DND-41 (cell line): ENCODE results near the gene MOV10L1.

ENCODE experiments used
- ATAC-seq: fragments of 200-7000 bp; cut with Tn5 transposase; 3 replicates; pipeline ENCODE4 v1.9.1; 2021; ENCODE audit warnings: low read depth; ENCODE audit not compliant: insufficient read depth
- DNase-seq: peaks from one replicate; pipeline ENCODE4 v3.0.0-alpha.2; 2020
- H2AFZ ChIP-seq: 2 replicates; pipeline ENCODE4 v1.6.0; 2012; ENCODE audit warnings: low read depth, low read length
- H3K27ac ChIP-seq: 2 replicates; pipeline ENCODE4 v1.5.1; 2012; ENCODE audit warnings: low read length, inconsistent platforms
- H3K27me3 ChIP-seq: fragments of 200-600 bp; sonication (generic); 2 replicates; pipeline ENCODE4 v1.6.0; 2012; ENCODE audit warnings: low read length, mild to moderate bottlenecking, inconsistent platforms; ENCODE audit not compliant: insufficient read depth, poor library complexity
- H3K36me3 ChIP-seq: 2 replicates; pipeline ENCODE4 v1.5.1; 2012; ENCODE audit warnings: low read length, inconsistent platforms; ENCODE audit not compliant: insufficient read depth
- H3K4me1 ChIP-seq: 2 replicates; pipeline ENCODE4 v1.5.1; 2012; ENCODE audit warnings: mild to moderate bottlenecking, low read length; ENCODE audit not compliant: insufficient read depth
- H3K4me2 ChIP-seq: 2 replicates; pipeline ENCODE4 v1.6.0; 2012; ENCODE audit warnings: mild to moderate bottlenecking, moderate library complexity, low read length, inconsistent platforms; ENCODE audit not compliant: insufficient read depth
- H3K4me3 ChIP-seq, 2 experiments: fragments of 200-600 bp in 1 of 2; shearing (Covaris generic) in 1 of 2; 2 replicates each; pipeline ENCODE4 v1.5.1; 2012 to 2016; ENCODE audit warnings: inconsistent platforms in 2 of 2, low read length in 2 of 2, mild to moderate bottlenecking in 2 of 2, low read depth in 1 of 2, moderate library complexity in 1 of 2
- H3K79me2 ChIP-seq: 2 replicates; pipeline ENCODE4 v1.6.0; 2012; ENCODE audit warnings: low read length, inconsistent platforms; ENCODE audit not compliant: insufficient read depth
- H3K9ac ChIP-seq: 2 replicates; pipeline ENCODE4 v1.6.0; 2012; ENCODE audit warnings: low read depth, mild to moderate bottlenecking, inconsistent platforms, low read length, moderate library complexity
- H3K9me3 ChIP-seq: 2 replicates; pipeline ENCODE4 v1.5.1; 2012; ENCODE audit warnings: low read length, moderate library complexity, mild to moderate bottlenecking, inconsistent platforms; ENCODE audit not compliant: insufficient read depth, severe bottlenecking
- H4K20me1 ChIP-seq: 2 replicates; pipeline ENCODE4 v1.6.0; 2012; ENCODE audit warnings: low read length; ENCODE audit not compliant: insufficient read depth
- CTCF ChIP-seq: IDR thresholded peaks from 2 replicates; pipeline ENCODE4 v1.5.1; 2012; ENCODE audit warnings: borderline replicate concordance, low read length, moderate library complexity, mild to moderate bottlenecking; ENCODE audit not compliant: poor library complexity, severe bottlenecking; ENCODE audit errors: extremely low read depth
- EZH2 ChIP-seq: IDR thresholded peaks from 3 replicates; pipeline ENCODE4 v1.6.1; 2012; ENCODE audit warnings: borderline replicate concordance, low read depth, mild to moderate bottlenecking, moderate library complexity, low read length, inconsistent platforms; ENCODE audit not compliant: severe bottlenecking

MOV10L1 gene

GRCh38 chr22:50197856-50198623, 108.2 kb downstream of the MOV10L1 start:
- DNase-seq (no peak), ATAC-seq (no peak)
- Histone ChIP-seq H3K36me3 (peaks cover 58% of the 10 kb centered on the region), H2AFZ (no peak overlapping the region), H3K4me1 (peaks cover 29% of the 10 kb centered on the region), H3K4me2 (no peak overlapping the region), H4K20me1 (peaks cover 60% of the 10 kb centered on the region), H3K79me2 (peaks cover 45% of the 10 kb centered on the region), H3K9ac (no peak overlapping the region), H3K27ac (no peak overlapping the region), H3K9me3 (no peaks in the 10 kb centered on the region), H3K27me3 (no peaks in the 10 kb centered on the region), H3K4me3 (no peak overlapping the region)
- TF ChIP-seq CTCF: no peak
- TF ChIP-seq EZH2: no peak

GRCh38 chr22:50198624-50199017, 108.8 kb downstream of the MOV10L1 start:
- no peak overlapping the region for H2AFZ ChIP-seq
- no peaks in the 10 kb centered on the region for H3K9me3 ChIP-seq
- peaks cover 57% of the 10 kb centered on the region for H4K20me1 ChIP-seq
- no peak overlapping the region for H3K4me2 ChIP-seq
- peaks cover 34% of the 10 kb centered on the region for H3K4me1 ChIP-seq
- peaks cover 45% of the 10 kb centered on the region for H3K79me2 ChIP-seq
- no peak overlapping the region for H3K27ac ChIP-seq
- ATAC-seq (no peak), DNase-seq (no peak)
- peaks cover 58% of the 10 kb centered on the region for H3K36me3 ChIP-seq
- H3K4me3 ChIP-seq: no peak overlapping the region
- H3K9ac ChIP-seq: no peak overlapping the region
- no peak for TF ChIP-seq CTCF
- TF ChIP-seq EZH2: no peak
- no peaks in the 10 kb centered on the region for H3K27me3 ChIP-seq

- no peak for ATAC-seq
- Histone ChIP-seq H3K79me2 (peaks cover 42% of the 10 kb centered on the region), H4K20me1 (peaks cover 50% of the 10 kb centered on the region), H3K4me1 (peaks cover 34% of the 10 kb centered on the region), H3K27me3 (no peaks in the 10 kb centered on the region), H3K9ac (peak overlapping the region; percentile 90; the same call in 1 of the 2 replicates), H3K9me3 (no peaks in the 10 kb centered on the region), H3K4me3 (peak overlapping the region in 1 of 2 experiments; percentile 71; a peak in 1 of 4 replicates), H2AFZ (no peak overlapping the region), H3K36me3 (peaks cover 56% of the 10 kb centered on the region), H3K4me2 (peak overlapping the region; percentile 98), H3K27ac (peak overlapping the region; percentile 68; the same call in 1 of the 2 replicates)
- TF ChIP-seq CTCF (no peak), EZH2 (no peak)
- DNase-seq: no peak
These were observed 109.5 kb downstream of the MOV10L1 start for GRCh38 chr22:50199251-50199721.
